ENCODE data around the gene CCDC70. TPM values are rescaled to one million over a fixed set of nuclear protein-coding genes. Genes with fewer than 3 reads are reported as not detected.
"Not testable (repeated sequence)": the region's sequence is repeated elsewhere in the genome, so short reads cannot be mapped to it uniquely, and the experiment has no call there.

The CCDC70 gene
- total and polyA plus RNA-seq, 8 donors, result not detected

DNA sequence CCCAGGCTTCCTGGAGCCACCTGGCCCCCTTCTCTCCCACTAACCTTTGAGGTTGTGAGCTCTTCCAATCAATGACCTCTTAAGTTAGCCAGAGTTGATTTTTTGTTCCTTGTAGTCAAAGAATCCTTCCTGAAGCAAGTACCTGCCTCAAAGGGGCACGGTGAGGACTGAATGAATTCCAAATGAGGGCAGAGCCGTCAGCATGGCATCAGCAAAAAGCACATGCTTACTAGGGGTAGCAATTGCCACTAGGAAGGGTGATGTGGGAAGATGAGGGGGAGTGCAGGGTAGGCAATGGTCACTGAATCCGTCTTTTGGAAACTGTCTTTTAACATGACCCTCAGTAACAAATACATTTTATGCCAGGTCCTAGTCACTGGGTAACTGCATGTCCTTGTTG is 42.2 kb upstream of the CCDC70 start:
- Histone ChIP-seq H3K4me3 (no peak overlapping the region), H3K4me1 (peaks cover 7 to 51% (median 23%) of the 10 kb centered on the region in 4 donors), H3K27ac (peak overlapping the region in 1 of 5 donors; percentile 3), H3K27me3 (no peaks in the 10 kb centered on the region), H3K36me3 (no peaks in the 10 kb centered on the region), H3K9me3 (no peaks in the 10 kb centered on the region)
- intact Hi-C loops (cut with DNase I; ENCODE audit: low total_unique reads), result loop anchor here (10.0 kb wide), 1 partner anchor 305 kb away; the partner anchor contains the start of gene NEK5
- 82 to 90% (median 84%) methylated on average over 3 of the region's 3 CpGs for WGBS, 5 donors
- TF ChIP-seq POLR2A (IDR thresholded peaks at IDR 0.05) (no peak), EP300 (IDR thresholded peaks at IDR 0.05) (no peak)
- no peak for DNase-seq

GRCh38 chr13:51820016-51820597 is 41.7 kb upstream of the CCDC70 start:
- no peaks in the 10 kb centered on the region for H3K27me3 ChIP-seq
- TF ChIP-seq POLR2AphosphoS5 (IDR thresholded peaks at IDR 0.05), result no peak
- TF ChIP-seq POLR2A (IDR thresholded peaks at IDR 0.05), result no peak
- intact Hi-C loops (cut with DNase I; ENCODE audit: low total_unique reads), result no loop called here
- 83 to 91% (median 87%) methylated on average over 4 of the region's 4 CpGs for WGBS, 5 donors
- H3K4me3 ChIP-seq, result no peak overlapping the region
- H3K9me3 ChIP-seq, result no peaks in the 10 kb centered on the region
- peaks cover 7 to 51% (median 22%) of the 10 kb centered on the region in 4 donors for H3K4me1 ChIP-seq
- no peak for DNase-seq
- H3K27ac ChIP-seq, result no peak overlapping the region
- no peaks in the 10 kb centered on the region for H3K36me3 ChIP-seq

- no peaks in the 10 kb centered on the region for H3K27me3 ChIP-seq
- peaks cover 0 to 57% (median 20%) of the 10 kb centered on the region in 4 donors for H3K4me1 ChIP-seq
- peak overlapping the region in 1 of 5 donors; percentile 58 for H3K27ac ChIP-seq
- 47 to 69% (median 49%) methylated on average over 2 of the region's 2 CpGs for WGBS, 5 donors
- H3K4me3 ChIP-seq, result no peak overlapping the region
- DNase-seq, result no peak
- intact Hi-C loops (cut with DNase I; ENCODE audit: low total_unique reads), result no loop called here
- TF ChIP-seq POLR2A (IDR thresholded peaks at IDR 0.05) (no peak), EP300 (IDR thresholded peaks at IDR 0.05) (no peak), POLR2AphosphoS5 (IDR thresholded peaks at IDR 0.05) (no peak), CTCF (IDR thresholded peaks at IDR 0.05) (no peak)
- no peaks in the 10 kb centered on the region for H3K36me3 ChIP-seq
- H3K9me3 ChIP-seq, result no peaks in the 10 kb centered on the region
Observed at GRCh38 chr13:51821606-51822005, 40.2 kb upstream of the CCDC70 start.

GRCh38 chr13:51822106-51822815 is 39.5 kb upstream of the CCDC70 start:
- H3K27me3 ChIP-seq, result no peaks in the 10 kb centered on the region
- DNase-seq, result no peak
- TF ChIP-seq POLR2A (IDR thresholded peaks at IDR 0.05) (no peak), EP300 (IDR thresholded peaks at IDR 0.05) (no peak), CTCF (IDR thresholded peaks at IDR 0.05) (no peak), POLR2AphosphoS5 (IDR thresholded peaks at IDR 0.05) (no peak)
- no peak overlapping the region for H3K4me3 ChIP-seq
- intact Hi-C loops (cut with DNase I; ENCODE audit: low total_unique reads), result no loop called here
- 81 to 87% (median 83%) methylated on average over 13 of the region's 13 CpGs for whole genome bisulfite sequencing, 5 donors
- H3K9me3 ChIP-seq, result no peaks in the 10 kb centered on the region
- H3K27ac ChIP-seq, result peak overlapping the region in 1 of 5 donors; percentile 58
- peaks cover 0 to 64% (median 22%) of the 10 kb centered on the region in 4 donors for H3K4me1 ChIP-seq
- no peaks in the 10 kb centered on the region for H3K36me3 ChIP-seq

DNA sequence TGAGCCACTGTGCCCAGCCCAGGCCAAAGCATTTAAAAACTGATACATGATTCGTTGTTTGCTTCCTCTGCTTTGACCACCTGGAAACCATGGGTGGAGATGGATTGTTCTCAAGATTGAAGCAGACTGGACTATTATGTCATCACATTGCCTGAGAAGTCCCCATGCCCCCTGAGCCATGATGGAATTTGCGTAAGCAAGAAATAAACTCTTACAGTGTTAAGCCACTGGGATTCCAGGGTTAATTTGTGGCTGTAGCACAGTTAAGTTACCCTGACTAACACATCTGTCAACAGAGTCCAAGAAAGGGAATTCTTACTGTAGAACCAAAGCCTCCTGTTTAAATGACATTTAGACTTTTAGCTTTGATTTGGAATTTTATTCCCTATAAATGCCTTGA is 38.4 kb upstream of the CCDC70 start:
- WGBS, 5 donors, result 83 to 92% (median 89%) methylated on average over 2 of the region's 2 CpGs
- H3K27ac ChIP-seq, result peak overlapping the region in 1 of 5 donors; percentile 58
- H3K27me3 ChIP-seq, result no peaks in the 10 kb centered on the region
- intact Hi-C loops (cut with DNase I; ENCODE audit: low total_unique reads), result no loop called here
- no peaks in the 10 kb centered on the region for H3K36me3 ChIP-seq
- H3K4me3 ChIP-seq, result no peak overlapping the region
- no peak for DNase-seq
- TF ChIP-seq POLR2AphosphoS5 (IDR thresholded peaks at IDR 0.05), result no peak
- H3K4me1 ChIP-seq, result peaks cover 0 to 74% (median 22%) of the 10 kb centered on the region in 4 donors
- no peaks in the 10 kb centered on the region for H3K9me3 ChIP-seq

DNA sequence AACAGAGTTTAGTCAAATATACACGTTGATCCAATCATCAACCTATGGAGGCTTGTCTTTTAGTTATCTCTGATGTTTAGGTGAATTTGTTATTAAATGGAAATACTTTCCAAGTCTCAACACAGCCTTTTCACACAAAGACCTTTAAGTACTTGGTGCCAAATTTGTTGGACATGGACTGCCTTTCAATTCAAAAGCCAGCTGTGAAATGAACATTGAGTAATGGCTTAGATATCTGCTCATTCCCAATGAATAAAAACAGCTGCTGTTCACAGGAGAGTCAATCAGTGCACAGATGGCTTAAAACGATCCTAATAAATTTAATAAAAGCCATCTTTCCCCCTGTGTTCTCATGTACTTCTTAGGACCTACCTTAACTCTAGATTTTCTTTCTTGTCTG is 37.9 kb upstream of the CCDC70 start:
- H3K27me3 ChIP-seq, result no peaks in the 10 kb centered on the region
- intact Hi-C loops (cut with DNase I; ENCODE audit: low total_unique reads), result no loop called here
- no peaks in the 10 kb centered on the region for H3K9me3 ChIP-seq
- TF ChIP-seq EP300 (IDR thresholded peaks at IDR 0.05) (no peak), POLR2AphosphoS5 (IDR thresholded peaks at IDR 0.05) (no peak), CTCF (IDR thresholded peaks at IDR 0.05) (no peak), POLR2A (IDR thresholded peaks at IDR 0.05) (no peak)
- H3K27ac ChIP-seq, result no peak overlapping the region
- H3K4me1 ChIP-seq, result peaks cover 0 to 74% (median 21%) of the 10 kb centered on the region in 4 donors
- 66 to 81% (median 80%) methylated on average over 2 of the region's 2 CpGs for WGBS, 5 donors
- no peak for DNase-seq
- H3K36me3 ChIP-seq, result no peaks in the 10 kb centered on the region
- H3K4me3 ChIP-seq, result no peak overlapping the region

DNA sequence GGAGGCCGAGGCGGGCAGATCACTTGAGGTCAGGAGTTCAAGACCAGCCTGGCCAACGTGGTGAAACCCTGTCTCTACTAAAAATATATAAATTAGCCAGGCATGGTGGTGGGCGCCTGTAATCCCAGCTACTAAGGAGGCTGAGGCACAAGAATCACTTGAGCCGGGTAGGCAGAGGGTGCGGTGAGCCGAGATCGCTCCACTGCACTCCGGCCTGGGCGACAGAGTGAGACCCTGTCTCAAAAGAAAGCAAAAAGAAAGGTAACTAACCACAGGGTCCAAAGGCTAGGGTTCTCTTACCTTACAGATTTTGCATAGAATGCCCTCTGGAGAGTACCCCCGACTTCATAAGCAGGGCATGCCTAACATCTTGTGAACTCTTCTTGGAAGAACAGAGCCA is 37.1 kb upstream of the CCDC70 start:
- DNase-seq; H3K27me3 ChIP-seq; intact Hi-C loops (cut with DNase I; ENCODE audit: low total_unique reads); H3K9me3 ChIP-seq; H3K36me3 ChIP-seq; H3K4me3 ChIP-seq: not testable (repeated sequence)
- Histone ChIP-seq H3K4me1 (peaks cover 0 to 66% (median 13%) of the 10 kb centered on the region in 4 donors), H3K27ac (peak overlapping the region in 4 of 5 donors; percentile 21 to 68 (median 52))
- 76 to 85% (median 82%) methylated on average over 10 to 11 of the region's 11 CpGs for whole genome bisulfite sequencing, 5 donors
